CD4-positive, alpha-beta memory T cell (primary cell): Measurements from ENCODE around the gene CAP2. TPM values are rescaled to one million over a fixed set of nuclear protein-coding genes. Genes with fewer than 3 reads are reported as not detected.

Source experiments
- CTCF ChIA-PET: fragments of 350-600 bp; sonication (Branson Sonifier 250); formaldehyde crosslinking; loops from one replicate; lab custom pipeline; 2021; ENCODE audit warnings: inconsistent platforms; ENCODE audit not compliant: partially characterized antibody; lab: Charles Lee
- POLR2A ChIA-PET: fragments of 350-600 bp; sonication (Branson Sonifier 250); formaldehyde crosslinking; loops from one replicate; lab custom pipeline; 2021; ENCODE audit not compliant: partially characterized antibody; lab: Charles Lee
- DNase-seq, 5 donors: peaks; one replicate each; pipeline versions ENCODE4 v3.0.0 to v3.0.0-alpha.2; 2020 to 2022; ENCODE audit warnings: mixed read lengths in 1 of 5
- H3K27ac ChIP-seq: one replicate; pipeline ENCODE4 v1.7.0; 2013; ENCODE audit warnings: low read depth, low read length
- H3K27me3 ChIP-seq: 2 replicates; pipeline ENCODE4 v1.7.0; 2013; ENCODE audit warnings: mild to moderate bottlenecking, low read length, moderate library complexity; ENCODE audit not compliant: insufficient read depth
- H3K36me3 ChIP-seq: 2 replicates; pipeline ENCODE4 v1.7.0; 2013; ENCODE audit warnings: mild to moderate bottlenecking, low read length, moderate library complexity; ENCODE audit not compliant: insufficient read depth
- H3K4me1 ChIP-seq: 2 replicates; pipeline ENCODE4 v1.7.0; 2013; ENCODE audit warnings: mild to moderate bottlenecking, low read length, moderate library complexity; ENCODE audit not compliant: insufficient read depth
- H3K4me3 ChIP-seq, 2 donors: one replicate each; pipeline ENCODE4 v1.7.0; 2013; ENCODE audit warnings: low read length in 2 of 2, mild to moderate bottlenecking in 1 of 2
- H3K9me3 ChIP-seq, 2 donors: one replicate each; pipeline ENCODE4 v1.7.0; 2013; ENCODE audit warnings: low read length in 2 of 2, control low read depth in 1 of 2; ENCODE audit not compliant: control insufficient read depth in 1 of 2
- H3K27ac Mint-ChIP-seq, 7 donors: one replicate each; pipeline ENCODE4 v1.8.0; 2020 to 2021; ENCODE audit warnings: mixed read lengths in 7 of 7, mild to moderate bottlenecking in 6 of 7, inconsistent platforms in 3 of 7, moderate library complexity in 3 of 7
- H3K27me3 Mint-ChIP-seq, 2 donors: one replicate each; pipeline ENCODE4 v1.8.0; 2020 to 2021; ENCODE audit warnings: mixed read lengths in 2 of 2
- H3K36me3 Mint-ChIP-seq, 2 donors: one replicate each; pipeline ENCODE4 v1.8.0; 2020 to 2021; ENCODE audit warnings: mixed read lengths in 2 of 2, inconsistent platforms in 1 of 2, mild to moderate bottlenecking in 1 of 2
- H3K4me1 Mint-ChIP-seq, 4 donors: one replicate each; pipeline ENCODE4 v1.8.0; 2020 to 2021; ENCODE audit warnings: mixed read lengths in 4 of 4, mild to moderate bottlenecking in 1 of 4
- H3K4me3 Mint-ChIP-seq, 8 donors: one replicate each; pipeline ENCODE4 v1.8.0; 2020 to 2021; ENCODE audit warnings: mixed read lengths in 8 of 8, mild to moderate bottlenecking in 7 of 8, moderate library complexity in 6 of 8, inconsistent platforms in 3 of 8
- H3K9me3 Mint-ChIP-seq, 8 donors: one replicate each; pipeline ENCODE4 v1.8.0; 2020 to 2021; ENCODE audit warnings: mixed read lengths in 8 of 8, mild to moderate bottlenecking in 5 of 8, inconsistent platforms in 3 of 8, moderate library complexity in 1 of 8
- intact Hi-C: fragments of 100-400 bp; cut with micrococcal nuclease; formaldehyde crosslinking; loops from one replicate; pipeline ENCODE4 v1.15.1; 2023
- polyA plus RNA-seq, 2 donors: library from polyadenylated mRNA; unstranded; fragments of 300-500 nt; fragmentation: Illumina TruSeq; gene quantifications; one replicate each; pipeline ENCODE4 v1.2.3, GENCODE V29; 2021
- total RNA-seq, 2 experiments: library from RNA; stranded (reverse); gene quantifications; one replicate each; pipeline ENCODE4 v1.2.3, GENCODE V29; 2021

CAP2 gene
- total and polyA plus RNA-seq, 4 experiments from 2014 or later = not detected

GRCh38 chr6:17506531-17506930 is 113.1 kb downstream of the CAP2 start:
- CTCF ChIA-PET = no interaction called here

GRCh38 chr6:17506962-17507361 is 113.6 kb downstream of the CAP2 start:
- DNase-seq = no peak
- Histone ChIP-seq H3K27me3 (no peaks in the 10 kb centered on the region), H3K9me3 (no peaks in the 10 kb centered on the region), H3K4me1 (no peaks in the 10 kb centered on the region), H3K4me3 (no peak overlapping the region), H3K27ac (no peak overlapping the region), H3K36me3 (no peaks in the 10 kb centered on the region)
- peaks cover 0 to 2% (median 0%) of the 10 kb centered on the region in 8 donors for H3K9me3 Mint-ChIP-seq
- no peak overlapping the region for H3K4me3 Mint-ChIP-seq
- H3K27me3 Mint-ChIP-seq = peaks cover 1 to 6% of the 10 kb centered on the region in 2 donors
- intact Hi-C loops = no loop called here
- ChIA-PET CTCF (no interaction called here), POLR2A (no interaction called here)
- no peak overlapping the region for H3K27ac Mint-ChIP-seq
- H3K4me1 Mint-ChIP-seq = no peaks in the 10 kb centered on the region
- H3K36me3 Mint-ChIP-seq = no peaks in the 10 kb centered on the region

More at GRCh38 chr6:17506531-17506930, 113.1 kb downstream of the CAP2 start:
- Histone ChIP-seq H3K4me3 (no peak overlapping the region), H3K27me3 (no peaks in the 10 kb centered on the region), H3K27ac (no peak overlapping the region), H3K9me3 (no peaks in the 10 kb centered on the region), H3K4me1 (no peaks in the 10 kb centered on the region), H3K36me3 (no peaks in the 10 kb centered on the region)
- Mint-ChIP-seq H3K36me3 (no peaks in the 10 kb centered on the region), H3K4me1 (no peaks in the 10 kb centered on the region), H3K27ac (no peak overlapping the region), H3K27me3 (peaks cover 1 to 6% of the 10 kb centered on the region in 2 donors), H3K9me3 (peaks cover 0 to 2% (median 0%) of the 10 kb centered on the region in 8 donors), H3K4me3 (no peak overlapping the region)
- DNase-seq = no peak
- intact Hi-C loops = no loop called here
- POLR2A ChIA-PET = no interaction called here

- CTCF ChIA-PET = no interaction called here
These were observed 117.7 kb downstream of the CAP2 start for GRCh38 chr6:17511084-17511483.

GRCh38 chr6:17511580-17511979 is 118.2 kb downstream of the CAP2 start:
- POLR2A ChIA-PET = no interaction called here
- H3K27ac ChIP-seq = no peak overlapping the region
- no peaks in the 10 kb centered on the region for H3K36me3 Mint-ChIP-seq
- H3K4me3 Mint-ChIP-seq = no peak overlapping the region
- H3K27me3 Mint-ChIP-seq = peaks cover 0 to 3% of the 10 kb centered on the region in 2 donors
- intact Hi-C loops = no loop called here
- H3K4me1 ChIP-seq = no peaks in the 10 kb centered on the region
- DNase-seq = no peak
- H3K4me3 ChIP-seq = no peak overlapping the region
- no peaks in the 10 kb centered on the region for H3K36me3 ChIP-seq
- no peaks in the 10 kb centered on the region for H3K9me3 ChIP-seq
- H3K9me3 Mint-ChIP-seq = peaks cover 0 to 2% (median 0%) of the 10 kb centered on the region in 8 donors
- H3K27me3 ChIP-seq = peaks cover 2% of the 10 kb centered on the region
- CTCF ChIA-PET = no interaction called here
- no peaks in the 10 kb centered on the region for H3K4me1 Mint-ChIP-seq
- no peak overlapping the region for H3K27ac Mint-ChIP-seq

More at GRCh38 chr6:17511084-17511483, 117.7 kb downstream of the CAP2 start:
- peaks cover 0 to 3% of the 10 kb centered on the region in 2 donors for H3K27me3 Mint-ChIP-seq
- no peak overlapping the region for H3K4me3 Mint-ChIP-seq
- Histone ChIP-seq H3K27me3 (no peaks in the 10 kb centered on the region), H3K4me3 (no peak overlapping the region), H3K27ac (no peak overlapping the region), H3K9me3 (no peaks in the 10 kb centered on the region), H3K4me1 (no peaks in the 10 kb centered on the region), H3K36me3 (no peaks in the 10 kb centered on the region)
- no peak overlapping the region for H3K27ac Mint-ChIP-seq
- intact Hi-C loops = no loop called here
- POLR2A ChIA-PET = no interaction called here
- H3K36me3 Mint-ChIP-seq = no peaks in the 10 kb centered on the region
- peaks cover 0 to 2% (median 0%) of the 10 kb centered on the region in 8 donors for H3K9me3 Mint-ChIP-seq
- DNase-seq = no peak
- no peaks in the 10 kb centered on the region for H3K4me1 Mint-ChIP-seq

DNA sequence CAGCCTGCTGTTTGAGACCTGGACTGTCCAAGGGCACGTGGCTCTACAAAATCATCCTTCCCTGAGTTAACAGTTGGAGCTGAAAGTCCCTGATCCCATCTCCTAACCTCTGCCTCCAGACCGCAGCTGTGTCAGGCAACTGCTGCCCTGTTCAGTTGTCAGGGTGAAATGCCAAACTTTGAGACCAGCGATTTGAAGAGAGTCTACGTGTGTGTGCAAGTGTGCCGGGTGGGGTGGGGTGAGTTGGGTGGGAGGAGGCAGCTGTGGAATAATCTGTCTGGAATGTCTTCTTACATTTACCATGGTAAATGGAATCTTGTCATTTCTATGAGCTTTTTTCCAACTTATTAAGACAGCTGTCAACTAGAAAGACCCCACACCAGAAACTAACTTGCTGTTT is 125.7 kb downstream of the CAP2 start:
- Histone ChIP-seq H3K36me3 (no peaks in the 10 kb centered on the region), H3K4me3 (no peak overlapping the region), H3K4me1 (no peaks in the 10 kb centered on the region), H3K9me3 (no peaks in the 10 kb centered on the region), H3K27me3 (peaks cover 7% of the 10 kb centered on the region), H3K27ac (no peak overlapping the region)
- ChIA-PET CTCF (no interaction called here), POLR2A (no interaction called here)
- DNase-seq = no peak
- Mint-ChIP-seq H3K27me3 (peaks cover 7 to 8% of the 10 kb centered on the region in 2 donors), H3K27ac (no peak overlapping the region), H3K4me3 (no peak overlapping the region), H3K4me1 (no peaks in the 10 kb centered on the region), H3K36me3 (no peaks in the 10 kb centered on the region), H3K9me3 (peaks cover 0 to 2% (median 0%) of the 10 kb centered on the region in 8 donors)
- intact Hi-C loops = no loop called here

DNA sequence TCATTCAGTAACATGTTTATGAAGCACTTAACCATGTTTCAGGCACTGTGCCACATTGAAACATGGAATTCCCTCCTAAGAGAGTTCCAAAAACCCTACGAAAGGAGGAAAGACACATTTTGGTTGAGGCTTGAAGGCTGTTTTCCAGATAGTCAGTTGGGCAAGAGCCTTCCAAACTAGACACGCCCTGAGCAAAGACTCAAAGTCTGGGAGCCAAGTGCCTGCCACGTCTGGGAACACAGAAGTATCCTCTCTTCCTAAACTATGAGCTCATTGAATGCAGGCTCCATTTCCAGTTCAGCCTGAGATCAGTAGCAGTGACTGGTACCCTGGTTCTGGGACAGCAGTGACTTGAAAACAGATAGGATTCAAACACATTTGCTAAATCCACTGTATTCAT is 132.2 kb downstream of the CAP2 start:
- H3K27me3 Mint-ChIP-seq = peaks cover 3 to 7% of the 10 kb centered on the region in 2 donors
- CTCF ChIA-PET = no interaction called here

GRCh38 chr6:17527076-17527475 is 133.7 kb downstream of the CAP2 start:
- Histone ChIP-seq H3K4me3 (no peak overlapping the region), H3K9me3 (no peaks in the 10 kb centered on the region), H3K36me3 (no peaks in the 10 kb centered on the region), H3K4me1 (no peaks in the 10 kb centered on the region), H3K27me3 (no peaks in the 10 kb centered on the region), H3K27ac (no peak overlapping the region)
- POLR2A ChIA-PET = no interaction called here
- Mint-ChIP-seq H3K4me3 (no peak overlapping the region), H3K9me3 (peaks cover 0 to 5% (median 0%) of the 10 kb centered on the region in 8 donors), H3K27me3 (peaks cover 9 to 10% of the 10 kb centered on the region in 2 donors), H3K36me3 (no peaks in the 10 kb centered on the region), H3K4me1 (no peaks in the 10 kb centered on the region), H3K27ac (no peak overlapping the region)
- DNase-seq = no peak
- intact Hi-C loops = no loop called here
- CTCF ChIA-PET = no interaction called here

More for the DNA sequence above, 132.2 kb downstream of the CAP2 start:
- H3K9me3 Mint-ChIP-seq = peaks cover 0 to 5% (median 0%) of the 10 kb centered on the region in 8 donors
- Histone ChIP-seq H3K27ac (no peak overlapping the region), H3K36me3 (no peaks in the 10 kb centered on the region), H3K4me3 (no peak overlapping the region), H3K9me3 (no peaks in the 10 kb centered on the region), H3K4me1 (no peaks in the 10 kb centered on the region), H3K27me3 (no peaks in the 10 kb centered on the region)
- H3K36me3 Mint-ChIP-seq = no peaks in the 10 kb centered on the region
- no peak for DNase-seq
- no peaks in the 10 kb centered on the region for H3K4me1 Mint-ChIP-seq
- POLR2A ChIA-PET = no interaction called here
- H3K4me3 Mint-ChIP-seq = no peak overlapping the region
- no peak overlapping the region for H3K27ac Mint-ChIP-seq
- intact Hi-C loops = no loop called here
